Activated T-cell treated with anti-CD3 and anti-CD28 coated beads, Interleukin-2, amount 50 U/mL, for 72 hours (primary cell): ENCODE data around the gene PPP1R9A. TPM values are rescaled to one million over a fixed set of nuclear protein-coding genes. Genes with fewer than 3 reads are reported as not detected.

Experiments used
- ATAC-seq, 2 donors: fragments of 150-1000 bp; cut with Tn5 transposase; replicated peaks in 1 of 2; 2 replicates each; pipeline ENCODE4 v1.10.0; 2021; ENCODE audit warnings: moderate library complexity in 2 of 2, mild to moderate bottlenecking in 1 of 2
- DNase-seq, 2 donors: peaks; one replicate each; pipeline ENCODE4 v3.0.0; 2021 to 2022; ENCODE audit warnings: mixed read lengths in 1 of 2
- H3K27ac Mint-ChIP-seq: one replicate; pipeline ENCODE4 v1.8.0; 2022; ENCODE audit warnings: mild to moderate bottlenecking, moderate library complexity, mixed read lengths
- H3K27me3 Mint-ChIP-seq: one replicate; pipeline ENCODE4 v1.8.0; 2022; ENCODE audit warnings: low read depth, mixed read lengths
- H3K36me3 Mint-ChIP-seq, 2 donors: one replicate each; pipeline ENCODE4 v1.8.0; 2022; ENCODE audit warnings: mixed read lengths in 2 of 2, mild to moderate bottlenecking in 1 of 2; ENCODE audit not compliant: insufficient read depth in 2 of 2
- H3K4me1 Mint-ChIP-seq: one replicate; pipeline ENCODE4 v1.8.0; 2022; ENCODE audit warnings: low read depth, mixed read lengths
- H3K4me3 Mint-ChIP-seq, 2 donors: one replicate each; pipeline ENCODE4 v1.8.0; 2022; ENCODE audit warnings: mild to moderate bottlenecking in 2 of 2, mixed read lengths in 2 of 2, moderate library complexity in 2 of 2
- H3K9me3 Mint-ChIP-seq, 2 donors: one replicate each; pipeline ENCODE4 v1.8.0; 2022; ENCODE audit warnings: mixed read lengths in 2 of 2
- total RNA-seq, 2 donors: library from RNA; stranded (reverse); gene quantifications; one replicate each; pipeline ENCODE4 v1.2.3, GENCODE V29; 2022

Gene PPP1R9A
- total RNA-seq, 2 donors from 2014 or later = 0.02 to 0.19 TPM

GRCh38 chr7:94897541-94897940 lies 9.9 kb upstream of the PPP1R9A start:
- ATAC-seq (no peak), DNase-seq (no peak)
- no peaks in the 10 kb centered on the region for H3K27me3 Mint-ChIP-seq
- no peak overlapping the region for H3K27ac Mint-ChIP-seq
- no peaks in the 10 kb centered on the region for H3K36me3 Mint-ChIP-seq
- no peak overlapping the region for H3K4me3 Mint-ChIP-seq
- H3K9me3 Mint-ChIP-seq = no peaks in the 10 kb centered on the region
- H3K4me1 Mint-ChIP-seq = no peaks in the 10 kb centered on the region

GRCh38 chr7:94898340-94898739 lies 9.1 kb upstream of the PPP1R9A start:
- H3K27ac Mint-ChIP-seq = no peak overlapping the region
- ATAC-seq (no peak), DNase-seq (no peak)
- H3K27me3 Mint-ChIP-seq = no peaks in the 10 kb centered on the region
- peaks cover 0 to 1% of the 10 kb centered on the region in 2 donors for H3K9me3 Mint-ChIP-seq
- no peak overlapping the region for H3K4me3 Mint-ChIP-seq
- no peaks in the 10 kb centered on the region for H3K4me1 Mint-ChIP-seq
- H3K36me3 Mint-ChIP-seq = no peaks in the 10 kb centered on the region

GRCh38 chr7:94901981-94902380 lies 5.4 kb upstream of the PPP1R9A start:
- peaks cover 0 to 1% of the 10 kb centered on the region in 2 donors for H3K9me3 Mint-ChIP-seq
- ATAC-seq = no peak
- no peaks in the 10 kb centered on the region for H3K4me1 Mint-ChIP-seq
- no peaks in the 10 kb centered on the region for H3K36me3 Mint-ChIP-seq
- no peak overlapping the region for H3K27ac Mint-ChIP-seq
- no peak for DNase-seq
- H3K4me3 Mint-ChIP-seq = no peak overlapping the region
- H3K27me3 Mint-ChIP-seq = peaks cover 11% of the 10 kb centered on the region

GRCh38 chr7:94903971-94904370 lies 3.4 kb upstream of the PPP1R9A start:
- Mint-ChIP-seq H3K4me1 (peaks cover 7% of the 10 kb centered on the region), H3K27me3 (peaks cover 24% of the 10 kb centered on the region), H3K4me3 (no peak overlapping the region), H3K27ac (no peak overlapping the region), H3K36me3 (no peaks in the 10 kb centered on the region), H3K9me3 (peaks cover 0 to 1% of the 10 kb centered on the region in 2 donors)
- DNase-seq (no peak), ATAC-seq (no peak)

- Mint-ChIP-seq H3K36me3 (no peaks in the 10 kb centered on the region), H3K4me3 (no peak overlapping the region), H3K27me3 (peaks cover 34% of the 10 kb centered on the region), H3K9me3 (peaks cover 0 to 1% of the 10 kb centered on the region in 2 donors), H3K4me1 (peaks cover 7% of the 10 kb centered on the region), H3K27ac (no peak overlapping the region)
- ATAC-seq (no peak), DNase-seq (no peak)
Observed at GRCh38 chr7:94904982-94905381, 2.4 kb upstream of the PPP1R9A start.

GRCh38 chr7:94906065-94906851 lies 1.1 kb upstream of the PPP1R9A start:
- DNase-seq = no peak
- no peak for ATAC-seq
- no peak overlapping the region for H3K27ac Mint-ChIP-seq
- H3K27me3 Mint-ChIP-seq = peaks cover 46% of the 10 kb centered on the region
- H3K4me3 Mint-ChIP-seq = no peak overlapping the region
- H3K9me3 Mint-ChIP-seq = peaks cover 0 to 1% of the 10 kb centered on the region in 2 donors
- no peaks in the 10 kb centered on the region for H3K36me3 Mint-ChIP-seq
- H3K4me1 Mint-ChIP-seq = peaks cover 7% of the 10 kb centered on the region

- Mint-ChIP-seq H3K27ac (no peak overlapping the region), H3K27me3 (peaks cover 49% of the 10 kb centered on the region), H3K36me3 (no peaks in the 10 kb centered on the region), H3K4me3 (peak overlapping the region; percentile 58), H3K4me1 (peaks cover 7% of the 10 kb centered on the region), H3K9me3 (peaks cover 0 to 1% of the 10 kb centered on the region in 2 donors)
- ATAC-seq = peak; percentile 35 to 57
- no peak for DNase-seq
Observed at GRCh38 chr7:94907811-94908322, 473 bp downstream of the PPP1R9A start.

GRCh38 chr7:94908323-94909178 lies 1.2 kb downstream of the PPP1R9A start:
- Mint-ChIP-seq H3K27me3 (peaks cover 49% of the 10 kb centered on the region), H3K27ac (no peak overlapping the region), H3K9me3 (no peaks in the 10 kb centered on the region), H3K4me3 (peak overlapping the region; percentile 58), H3K4me1 (peaks cover 7% of the 10 kb centered on the region), H3K36me3 (no peaks in the 10 kb centered on the region)
- DNase-seq = no peak
- ATAC-seq = no peak

GRCh38 chr7:94909179-94909466 lies 1.7 kb downstream of the PPP1R9A start:
- no peak for DNase-seq
- Mint-ChIP-seq H3K4me1 (peaks cover 7% of the 10 kb centered on the region), H3K27ac (no peak overlapping the region), H3K27me3 (peaks cover 49% of the 10 kb centered on the region), H3K4me3 (no peak overlapping the region), H3K9me3 (no peaks in the 10 kb centered on the region), H3K36me3 (no peaks in the 10 kb centered on the region)
- no peak for ATAC-seq

- DNase-seq = no peak
- peaks cover 37% of the 10 kb centered on the region for H3K27me3 Mint-ChIP-seq
- no peak overlapping the region for H3K27ac Mint-ChIP-seq
- no peaks in the 10 kb centered on the region for H3K9me3 Mint-ChIP-seq
- H3K4me3 Mint-ChIP-seq = no peak overlapping the region
- no peak for ATAC-seq
- no peaks in the 10 kb centered on the region for H3K36me3 Mint-ChIP-seq
- peaks cover 7% of the 10 kb centered on the region for H3K4me1 Mint-ChIP-seq
Observed at GRCh38 chr7:94912085-94912484, 4.7 kb downstream of the PPP1R9A start.

- no peak for DNase-seq
- Mint-ChIP-seq H3K4me3 (no peak overlapping the region), H3K27ac (no peak overlapping the region), H3K36me3 (no peaks in the 10 kb centered on the region), H3K27me3 (peaks cover 31% of the 10 kb centered on the region), H3K9me3 (no peaks in the 10 kb centered on the region), H3K4me1 (peaks cover 3% of the 10 kb centered on the region)
- ATAC-seq = no peak
Observed at GRCh38 chr7:94913391-94913790, 6.0 kb downstream of the PPP1R9A start.

GRCh38 chr7:94921911-94922310 lies 14.5 kb downstream of the PPP1R9A start:
- no peak overlapping the region for H3K4me3 Mint-ChIP-seq
- H3K9me3 Mint-ChIP-seq = no peaks in the 10 kb centered on the region
- DNase-seq (no peak), ATAC-seq (no peak)
- H3K36me3 Mint-ChIP-seq = no peaks in the 10 kb centered on the region
- H3K4me1 Mint-ChIP-seq = no peaks in the 10 kb centered on the region
- H3K27me3 Mint-ChIP-seq = no peaks in the 10 kb centered on the region
- no peak overlapping the region for H3K27ac Mint-ChIP-seq

- H3K4me3 Mint-ChIP-seq = no peak overlapping the region
- H3K27ac Mint-ChIP-seq = no peak overlapping the region
- H3K27me3 Mint-ChIP-seq = no peaks in the 10 kb centered on the region
- H3K9me3 Mint-ChIP-seq = no peaks in the 10 kb centered on the region
- no peak for DNase-seq
- H3K4me1 Mint-ChIP-seq = no peaks in the 10 kb centered on the region
- ATAC-seq = no peak
- no peaks in the 10 kb centered on the region for H3K36me3 Mint-ChIP-seq
Observed at GRCh38 chr7:94922457-94922856, 15.1 kb downstream of the PPP1R9A start.
